ENCODE results near the gene FSIP1.

FSIP1 gene

GRCh38 chr15:39599871-39600270, 182.8 kb downstream of the FSIP1 start:
- DNase-seq, result no peak
- Histone ChIP-seq H3K4me3 (ENCODE audit: insufficient read depth, low read depth, low read length, poor library complexity, severe bottlenecking) (no peak overlapping the region), H3K9me3 (ENCODE audit: control insufficient read depth, low read length) (no peaks in the 10 kb centered on the region), H3K27me3 (replicated peaks; ENCODE audit: control insufficient read depth, insufficient read depth, low read length, poor library complexity, severe bottlenecking) (no peaks in the 10 kb centered on the region), H3K27ac (ENCODE audit: insufficient read depth, low read length, poor library complexity, severe bottlenecking) (no peak overlapping the region), H3K4me1 (ENCODE audit: control insufficient read depth, insufficient read depth, low read length, poor library complexity, severe bottlenecking) (no peaks in the 10 kb centered on the region), H3K36me3 (ENCODE audit: control insufficient read depth, insufficient read depth, low read length) (no peaks in the 10 kb centered on the region)

- DNase-seq, result no peak
- Histone ChIP-seq H3K36me3 (ENCODE audit: control insufficient read depth, insufficient read depth, low read length) (no peaks in the 10 kb centered on the region), H3K27me3 (replicated peaks; ENCODE audit: control insufficient read depth, insufficient read depth, low read length, poor library complexity, severe bottlenecking) (no peaks in the 10 kb centered on the region), H3K4me1 (ENCODE audit: control insufficient read depth, insufficient read depth, low read length, poor library complexity, severe bottlenecking) (no peaks in the 10 kb centered on the region), H3K4me3 (ENCODE audit: insufficient read depth, low read depth, low read length, poor library complexity, severe bottlenecking) (no peak overlapping the region), H3K9me3 (ENCODE audit: control insufficient read depth, low read length) (no peaks in the 10 kb centered on the region), H3K27ac (ENCODE audit: insufficient read depth, low read length, poor library complexity, severe bottlenecking) (no peak overlapping the region)
Measured at GRCh38 chr15:39598958-39599845, 183.4 kb downstream of the FSIP1 start.

- H3K4me1 ChIP-seq (ENCODE audit: control insufficient read depth, insufficient read depth, low read length, poor library complexity, severe bottlenecking), result no peaks in the 10 kb centered on the region
- DNase-seq, result no peak
- H3K4me3 ChIP-seq (ENCODE audit: insufficient read depth, low read depth, low read length, poor library complexity, severe bottlenecking), result no peak overlapping the region
- H3K9me3 ChIP-seq (ENCODE audit: control insufficient read depth, low read length), result no peaks in the 10 kb centered on the region
- H3K27ac ChIP-seq (ENCODE audit: insufficient read depth, low read length, poor library complexity, severe bottlenecking), result no peak overlapping the region
- no peaks in the 10 kb centered on the region for H3K36me3 ChIP-seq (ENCODE audit: control insufficient read depth, insufficient read depth, low read length)
- no peaks in the 10 kb centered on the region for H3K27me3 ChIP-seq (replicated peaks; ENCODE audit: control insufficient read depth, insufficient read depth, low read length, poor library complexity, severe bottlenecking)
Measured at GRCh38 chr15:39598186-39598850, 184.3 kb downstream of the FSIP1 start.

GRCh38 chr15:39597751-39598185, 184.9 kb downstream of the FSIP1 start:
- no peaks in the 10 kb centered on the region for H3K36me3 ChIP-seq (ENCODE audit: control insufficient read depth, insufficient read depth, low read length)
- no peak for DNase-seq
- no peaks in the 10 kb centered on the region for H3K9me3 ChIP-seq (ENCODE audit: control insufficient read depth, low read length)
- H3K4me1 ChIP-seq (ENCODE audit: control insufficient read depth, insufficient read depth, low read length, poor library complexity, severe bottlenecking), result no peaks in the 10 kb centered on the region
- H3K27ac ChIP-seq (ENCODE audit: insufficient read depth, low read length, poor library complexity, severe bottlenecking), result no peak overlapping the region
- H3K27me3 ChIP-seq (replicated peaks; ENCODE audit: control insufficient read depth, insufficient read depth, low read length, poor library complexity, severe bottlenecking), result no peaks in the 10 kb centered on the region
- H3K4me3 ChIP-seq (ENCODE audit: insufficient read depth, low read depth, low read length, poor library complexity, severe bottlenecking), result no peak overlapping the region

- H3K9me3 ChIP-seq (ENCODE audit: control insufficient read depth, low read length), result no peaks in the 10 kb centered on the region
- H3K36me3 ChIP-seq (ENCODE audit: control insufficient read depth, insufficient read depth, low read length), result no peaks in the 10 kb centered on the region
- no peak overlapping the region for H3K27ac ChIP-seq (ENCODE audit: insufficient read depth, low read length, poor library complexity, severe bottlenecking)
- no peaks in the 10 kb centered on the region for H3K27me3 ChIP-seq (replicated peaks; ENCODE audit: control insufficient read depth, insufficient read depth, low read length, poor library complexity, severe bottlenecking)
- H3K4me1 ChIP-seq (ENCODE audit: control insufficient read depth, insufficient read depth, low read length, poor library complexity, severe bottlenecking), result no peaks in the 10 kb centered on the region
- H3K4me3 ChIP-seq (ENCODE audit: insufficient read depth, low read depth, low read length, poor library complexity, severe bottlenecking), result no peak overlapping the region
- DNase-seq, result no peak
Measured at GRCh38 chr15:39597336-39597735, 185.3 kb downstream of the FSIP1 start.

- Histone ChIP-seq H3K36me3 (ENCODE audit: control insufficient read depth, insufficient read depth, low read length) (no peaks in the 10 kb centered on the region), H3K4me1 (ENCODE audit: control insufficient read depth, insufficient read depth, low read length, poor library complexity, severe bottlenecking) (no peaks in the 10 kb centered on the region), H3K9me3 (ENCODE audit: control insufficient read depth, low read length) (no peaks in the 10 kb centered on the region), H3K4me3 (ENCODE audit: insufficient read depth, low read depth, low read length, poor library complexity, severe bottlenecking) (no peak overlapping the region), H3K27me3 (replicated peaks; ENCODE audit: control insufficient read depth, insufficient read depth, low read length, poor library complexity, severe bottlenecking) (no peaks in the 10 kb centered on the region), H3K27ac (ENCODE audit: insufficient read depth, low read length, poor library complexity, severe bottlenecking) (no peak overlapping the region)
- DNase-seq, result no peak
Measured at GRCh38 chr15:39596358-39597051, 186.1 kb downstream of the FSIP1 start.

GRCh38 chr15:39595338-39596221, 187.1 kb downstream of the FSIP1 start:
- no peak for DNase-seq
- no peaks in the 10 kb centered on the region for H3K9me3 ChIP-seq (ENCODE audit: control insufficient read depth, low read length)
- no peak overlapping the region for H3K4me3 ChIP-seq (ENCODE audit: insufficient read depth, low read depth, low read length, poor library complexity, severe bottlenecking)
- no peaks in the 10 kb centered on the region for H3K36me3 ChIP-seq (ENCODE audit: control insufficient read depth, insufficient read depth, low read length)
- H3K27me3 ChIP-seq (replicated peaks; ENCODE audit: control insufficient read depth, insufficient read depth, low read length, poor library complexity, severe bottlenecking), result no peaks in the 10 kb centered on the region
- no peak overlapping the region for H3K27ac ChIP-seq (ENCODE audit: insufficient read depth, low read length, poor library complexity, severe bottlenecking)
- no peaks in the 10 kb centered on the region for H3K4me1 ChIP-seq (ENCODE audit: control insufficient read depth, insufficient read depth, low read length, poor library complexity, severe bottlenecking)

- H3K27ac ChIP-seq (ENCODE audit: insufficient read depth, low read length, poor library complexity, severe bottlenecking), result no peak overlapping the region
- no peaks in the 10 kb centered on the region for H3K36me3 ChIP-seq (ENCODE audit: control insufficient read depth, insufficient read depth, low read length)
- H3K4me3 ChIP-seq (ENCODE audit: insufficient read depth, low read depth, low read length, poor library complexity, severe bottlenecking), result no peak overlapping the region
- no peak for DNase-seq
- H3K4me1 ChIP-seq (ENCODE audit: control insufficient read depth, insufficient read depth, low read length, poor library complexity, severe bottlenecking), result no peaks in the 10 kb centered on the region
- no peaks in the 10 kb centered on the region for H3K9me3 ChIP-seq (ENCODE audit: control insufficient read depth, low read length)
- H3K27me3 ChIP-seq (replicated peaks; ENCODE audit: control insufficient read depth, insufficient read depth, low read length, poor library complexity, severe bottlenecking), result no peaks in the 10 kb centered on the region
Measured at GRCh38 chr15:39594446-39595337, 187.9 kb downstream of the FSIP1 start.
